AG04449 (cell line): Measurements from ENCODE around the gene PMM1.

ENCODE experiments used
- CTCF ChIA-PET: fragments of 350-600 bp; formaldehyde crosslinking; extraction: SDS; loops from one replicate; lab custom pipeline; 2021; ENCODE audit warnings: antibody characterized with exemption; lab: Yijun Ruan, JAX
- POLR2A ChIA-PET: fragments of 400-600, 350-600 bp; formaldehyde crosslinking; extraction: SDS; loops from one replicate; lab custom pipeline; 2020; ENCODE audit warnings: antibody characterized with exemption, inconsistent platforms; lab: Yijun Ruan, JAX
- DNase-seq: peaks from one replicate; pipeline ENCODE4 v3.0.0-alpha.2; 2010; ENCODE audit warnings: low read depth, low spot score
- H3K4me3 ChIP-seq: 2 replicates; pipeline ENCODE4 v1.5.1; 2011; ENCODE audit warnings: low read depth, mild to moderate bottlenecking, control low read depth, low read length
- CTCF ChIP-seq: IDR thresholded peaks from one replicate; pipeline ENCODE4 v1.5.1; 2011; ENCODE audit warnings: mild to moderate bottlenecking, moderate library complexity, low read length, control low read depth, inconsistent platforms; ENCODE audit not compliant: insufficient read depth; ENCODE audit errors: missing control alignments

The PMM1 gene

DNA sequence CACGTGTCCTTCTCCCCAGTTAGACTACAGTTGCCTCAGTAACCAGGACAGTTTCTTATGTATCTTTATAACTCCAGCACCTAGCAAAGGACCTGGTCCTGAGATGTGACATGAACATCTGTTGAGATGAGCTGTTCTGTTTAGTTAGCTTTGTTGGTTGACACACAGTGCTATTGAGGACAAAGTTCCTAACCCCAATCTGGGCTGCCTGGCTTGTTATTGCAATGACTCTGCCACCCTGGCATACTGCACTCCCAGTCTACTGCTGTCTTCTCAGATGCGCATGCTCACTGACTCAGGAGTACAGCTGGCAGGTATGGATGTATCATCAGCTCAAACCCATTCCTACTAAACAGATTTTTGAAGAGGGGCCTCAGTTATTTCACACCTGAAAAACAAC lies 23.8 kb upstream of the PMM1 start:
- TF ChIP-seq CTCF = no peak
- no peak for DNase-seq
- POLR2A ChIA-PET = no interaction called here
- H3K4me3 ChIP-seq = no peak overlapping the region
- CTCF ChIA-PET = interaction anchor here (1.9 kb wide), 1 partner anchor 16 kb away, joined by 14 read pairs; no protein-coding TSS in a partner anchor

DNA sequence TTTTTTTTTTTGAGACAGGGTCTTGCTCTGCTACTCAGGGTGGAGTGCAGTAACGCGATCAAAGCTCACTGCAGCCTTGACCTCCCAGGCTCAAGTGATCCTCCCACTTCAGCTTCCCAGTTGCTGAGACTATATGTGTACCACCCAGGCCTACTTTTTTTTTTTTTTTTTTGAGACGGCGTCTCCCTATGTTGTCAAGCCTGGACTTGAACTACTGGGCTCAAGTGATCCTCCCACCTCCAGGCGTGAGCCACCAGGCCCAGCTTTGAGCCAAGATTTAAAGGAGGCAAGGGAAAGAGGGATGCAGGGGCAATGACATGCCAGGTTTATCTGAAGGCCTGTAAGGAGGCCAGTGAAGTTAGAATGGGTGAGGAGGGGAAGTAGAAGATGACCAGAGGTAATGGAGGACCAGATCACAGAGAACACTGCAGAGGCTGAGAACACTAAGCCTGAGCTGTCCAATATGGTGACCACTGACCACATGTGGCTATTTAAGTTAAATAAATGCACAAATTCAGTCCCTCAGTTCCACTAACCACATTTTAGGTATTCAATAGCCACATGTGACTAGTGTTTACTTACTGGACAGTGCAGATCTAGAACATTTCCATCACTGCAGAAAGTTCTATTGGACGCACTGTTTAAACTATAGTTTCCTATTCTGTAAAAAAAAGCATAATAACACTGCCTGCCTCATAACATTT lies 23.1 kb upstream of the PMM1 start:
- no peak for TF ChIP-seq CTCF
- ChIA-PET CTCF (interaction anchor here (0.8 to 1.9 kb wide), 2 partner anchors 9 to 15 kb away, joined by 3 to 14 read pairs; no protein-coding TSS in a partner anchor), POLR2A (no interaction called here)
- H3K4me3 ChIP-seq = no peak overlapping the region
- no peak for DNase-seq

- POLR2A ChIA-PET = no interaction called here
- CTCF ChIA-PET = interaction anchor here (1.3 to 2.4 kb wide), 3 partner anchors 11 to 76 kb away, joined by 3 to 14 read pairs (median 3); partner anchors contain the start of gene POLR3H
Measured at GRCh38 chr22:41608386-41608785, 18.7 kb upstream of the PMM1 start.

DNA sequence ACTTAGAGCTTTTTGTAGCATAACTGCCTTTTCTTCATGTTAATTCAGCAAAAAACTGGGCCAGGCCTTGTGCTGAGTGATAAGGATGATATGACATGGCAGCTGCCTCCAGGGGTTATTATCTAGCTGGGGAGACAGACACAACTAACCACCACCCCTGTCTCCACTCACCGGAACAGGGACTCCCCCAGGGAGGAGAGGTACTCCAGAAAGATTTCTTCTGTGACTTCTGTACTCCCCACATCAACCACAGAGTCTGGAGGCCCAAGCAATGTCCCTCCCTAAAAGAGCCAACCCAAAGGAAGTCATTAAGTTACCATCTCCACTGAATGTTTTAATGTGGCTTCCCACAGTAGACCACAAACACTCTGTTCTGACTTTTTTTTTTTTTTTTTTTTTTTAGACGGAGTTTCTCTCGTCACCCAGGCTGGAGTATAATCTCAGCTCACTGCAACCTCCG lies 14.3 kb upstream of the PMM1 start:
- DNase-seq = no peak
- ChIA-PET CTCF (interaction anchor here (0.6 to 1.7 kb wide), 5 partner anchors 9 to 299 kb away, joined by 3 to 4 read pairs (median 4); no protein-coding TSS in a partner anchor), POLR2A (no interaction called here)
- no peak for TF ChIP-seq CTCF
- no peak overlapping the region for H3K4me3 ChIP-seq

More at GRCh38 chr22:41608386-41608785, 18.7 kb upstream of the PMM1 start:
- TF ChIP-seq CTCF = no peak
- no peak overlapping the region for H3K4me3 ChIP-seq
- no peak for DNase-seq

DNA sequence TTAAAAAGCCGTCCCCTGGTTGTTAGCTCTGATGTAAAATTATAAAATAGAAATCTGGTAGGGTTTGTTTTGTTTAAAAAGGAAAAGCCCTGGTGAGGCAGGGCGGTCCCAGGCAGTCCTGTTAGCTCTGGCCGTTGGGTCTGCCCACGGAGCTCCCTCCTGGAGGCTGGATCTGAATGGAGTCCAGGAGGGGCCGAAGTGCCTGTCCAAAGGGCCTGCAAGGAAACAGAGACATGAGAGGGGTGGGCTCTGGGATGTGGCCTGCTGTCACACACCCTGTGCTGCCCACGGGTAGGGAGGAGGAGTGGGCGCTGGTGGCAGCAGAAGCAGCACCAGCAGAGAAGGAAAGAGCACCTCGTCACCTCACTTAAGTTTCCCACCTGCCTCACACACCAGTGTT lies 11.3 kb upstream of the PMM1 start:
- POLR2A ChIA-PET = no interaction called here
- CTCF ChIA-PET = interaction anchor here (0.9 kb wide), 1 partner anchor 57 kb away, joined by 3 read pairs; the partner anchor contains the start of gene POLR3H
- H3K4me3 ChIP-seq = no peak overlapping the region
- no peak for DNase-seq
- no peak for TF ChIP-seq CTCF

DNA sequence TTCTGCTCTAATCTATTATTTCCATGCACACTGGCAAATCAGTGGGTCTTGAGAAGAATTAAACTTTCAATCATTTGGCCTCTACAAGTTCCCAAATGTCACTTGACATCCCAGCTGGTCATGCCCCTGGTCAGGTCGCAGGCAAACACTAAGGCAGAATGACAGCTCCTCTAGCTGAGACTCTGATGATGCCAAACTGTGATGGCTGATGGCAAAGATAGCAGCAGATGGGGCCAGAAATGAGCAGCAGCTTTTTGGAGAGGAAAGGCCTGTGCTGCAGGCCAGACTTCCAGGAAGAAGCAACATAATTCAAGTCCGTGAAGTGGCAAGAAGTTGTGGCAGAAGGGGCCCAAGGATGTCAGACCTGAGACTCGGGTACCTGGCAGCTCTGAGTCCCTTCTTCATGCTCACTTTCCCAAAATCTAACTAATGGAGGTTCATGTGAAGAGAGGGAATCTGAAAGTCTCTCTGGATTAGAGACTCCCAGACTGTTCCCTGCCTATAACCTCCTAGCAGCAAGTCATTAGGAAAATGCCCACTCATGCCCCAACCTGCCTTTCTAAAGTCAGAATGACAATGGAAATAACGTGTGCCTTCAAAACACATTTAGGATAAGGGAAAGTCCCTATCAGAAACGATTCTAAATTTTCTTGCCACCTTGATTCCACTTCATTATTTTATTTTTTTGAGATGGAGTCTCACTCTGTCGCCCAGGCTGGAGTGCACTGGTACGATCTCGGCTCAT lies 9.4 kb upstream of the PMM1 start:
- H3K4me3 ChIP-seq = no peak overlapping the region
- ChIA-PET CTCF (interaction anchor here (0.7 to 3.7 kb wide), 18 partner anchors 8 to 391 kb away, joined by 3 to 49 read pairs (median 12); partner anchors contain the start of genes DESI1, POLR3H and XRCC6), POLR2A (interaction anchor here (0.6 to 1.2 kb wide), 2 partner anchors 10 to 40 kb away, joined by 3 read pairs; partner anchors contain the start of gene PMM1)
- no peak for DNase-seq
- no peak for TF ChIP-seq CTCF
